GM12872 (cell line): ENCODE results near the gene ASB18.

Experiments used
- TF ChIP-seq, protein P1 (sequence below): IDR thresholded peaks from 3 replicates; pipeline ENCODE4 v1.5.1; 2011; ENCODE audit warnings: low read depth, mild to moderate bottlenecking, low read length, moderate library complexity; ENCODE audit not compliant: insufficient read depth

The ASB18 gene

DNA sequence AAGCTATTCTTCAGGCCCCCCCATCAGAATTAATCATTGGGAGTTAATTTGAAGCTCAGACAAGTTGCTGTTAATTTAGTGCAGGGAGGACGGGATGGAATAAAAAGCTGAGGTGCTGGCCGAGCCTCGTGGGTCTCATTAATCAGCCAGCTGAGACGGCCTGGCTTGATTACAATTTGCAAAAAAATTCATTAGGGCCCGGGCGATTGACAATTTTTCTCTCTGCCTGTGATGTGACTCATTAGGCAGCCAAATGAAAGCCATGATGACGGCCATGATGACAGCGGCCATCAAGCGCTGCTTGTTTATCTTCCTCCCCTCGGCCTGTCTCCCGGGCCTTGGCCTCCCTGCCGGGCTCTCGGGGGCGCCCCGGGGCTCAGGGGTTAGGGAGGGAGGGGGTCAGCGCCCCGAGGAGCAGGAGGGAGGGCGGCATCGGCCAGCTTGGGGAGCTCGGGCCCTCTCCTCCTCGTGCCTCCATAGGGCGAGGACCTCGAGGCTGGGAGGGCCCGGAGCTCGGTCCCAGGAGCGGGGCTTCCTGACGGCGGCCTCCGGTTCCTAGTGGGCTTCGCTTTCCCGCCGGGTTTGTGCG lies 101.2 kb downstream of the ASB18 start:
- TF ChIP-seq, protein P1, sequence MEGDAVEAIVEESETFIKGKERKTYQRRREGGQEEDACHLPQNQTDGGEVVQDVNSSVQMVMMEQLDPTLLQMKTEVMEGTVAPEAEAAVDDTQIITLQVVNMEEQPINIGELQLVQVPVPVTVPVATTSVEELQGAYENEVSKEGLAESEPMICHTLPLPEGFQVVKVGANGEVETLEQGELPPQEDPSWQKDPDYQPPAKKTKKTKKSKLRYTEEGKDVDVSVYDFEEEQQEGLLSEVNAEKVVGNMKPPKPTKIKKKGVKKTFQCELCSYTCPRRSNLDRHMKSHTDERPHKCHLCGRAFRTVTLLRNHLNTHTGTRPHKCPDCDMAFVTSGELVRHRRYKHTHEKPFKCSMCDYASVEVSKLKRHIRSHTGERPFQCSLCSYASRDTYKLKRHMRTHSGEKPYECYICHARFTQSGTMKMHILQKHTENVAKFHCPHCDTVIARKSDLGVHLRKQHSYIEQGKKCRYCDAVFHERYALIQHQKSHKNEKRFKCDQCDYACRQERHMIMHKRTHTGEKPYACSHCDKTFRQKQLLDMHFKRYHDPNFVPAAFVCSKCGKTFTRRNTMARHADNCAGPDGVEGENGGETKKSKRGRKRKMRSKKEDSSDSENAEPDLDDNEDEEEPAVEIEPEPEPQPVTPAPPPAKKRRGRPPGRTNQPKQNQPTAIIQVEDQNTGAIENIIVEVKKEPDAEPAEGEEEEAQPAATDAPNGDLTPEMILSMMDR, result no peak

DNA sequence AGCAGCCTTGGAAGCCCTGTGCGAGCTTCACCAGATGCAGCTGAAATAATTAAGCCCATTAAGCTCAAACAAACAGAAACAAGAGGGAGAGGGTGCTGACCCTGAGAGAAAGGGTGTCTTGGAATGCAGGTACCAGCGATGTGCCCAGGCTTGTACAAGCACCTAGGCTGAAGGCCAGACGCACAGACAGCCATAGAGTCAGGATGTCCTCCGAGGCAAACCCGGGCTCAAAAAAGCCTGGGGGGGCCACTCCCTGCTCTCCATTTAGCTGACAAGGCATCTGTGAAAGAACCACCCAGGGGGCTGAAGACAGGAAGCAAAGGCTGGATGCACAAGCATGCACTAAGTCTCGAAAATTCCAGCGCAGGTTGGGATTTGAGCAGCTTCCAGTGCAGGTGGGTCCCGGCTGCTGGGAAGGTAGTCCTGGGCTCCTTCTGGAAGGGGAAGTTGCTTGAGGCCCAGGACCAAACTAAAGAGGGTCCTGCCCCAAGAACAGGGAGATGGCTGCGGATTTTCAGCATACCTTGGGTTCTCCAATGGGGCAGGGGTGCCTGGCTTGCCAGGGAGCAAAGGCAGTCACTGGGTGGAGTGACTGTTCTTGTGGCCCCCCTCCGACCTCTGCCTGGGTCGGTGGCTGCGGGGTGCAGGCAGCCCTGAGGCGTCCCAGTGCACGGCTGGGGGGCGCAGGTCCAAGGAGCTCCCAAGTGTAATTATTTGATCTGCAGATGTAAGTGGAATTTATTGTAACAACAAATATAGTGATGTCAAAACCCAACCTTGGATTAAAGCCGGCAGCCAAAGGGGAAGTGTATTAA lies 102.0 kb downstream of the ASB18 start:
- TF ChIP-seq, protein P1, result no peak

DNA sequence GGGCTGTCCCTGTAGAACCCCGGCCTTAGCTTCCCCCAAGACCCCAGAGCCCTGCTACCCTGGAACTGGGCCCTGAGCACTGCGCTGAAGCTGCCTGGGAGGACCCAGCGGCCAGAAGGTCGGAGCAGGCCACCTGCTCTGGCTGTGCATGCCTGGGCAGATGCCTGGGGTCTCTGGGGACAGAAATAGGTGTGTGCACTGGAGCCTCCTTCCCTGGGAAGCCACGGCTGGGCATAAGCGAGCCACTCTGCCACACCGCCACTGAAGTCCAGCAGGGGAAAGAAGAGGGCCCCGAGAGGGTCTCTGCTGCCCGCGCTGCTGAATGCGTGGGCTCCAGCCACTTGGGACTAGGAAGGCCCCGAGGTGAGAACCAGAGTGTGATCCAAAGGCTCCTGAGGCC lies 102.7 kb downstream of the ASB18 start:
- TF ChIP-seq, protein P1, result no peak

DNA sequence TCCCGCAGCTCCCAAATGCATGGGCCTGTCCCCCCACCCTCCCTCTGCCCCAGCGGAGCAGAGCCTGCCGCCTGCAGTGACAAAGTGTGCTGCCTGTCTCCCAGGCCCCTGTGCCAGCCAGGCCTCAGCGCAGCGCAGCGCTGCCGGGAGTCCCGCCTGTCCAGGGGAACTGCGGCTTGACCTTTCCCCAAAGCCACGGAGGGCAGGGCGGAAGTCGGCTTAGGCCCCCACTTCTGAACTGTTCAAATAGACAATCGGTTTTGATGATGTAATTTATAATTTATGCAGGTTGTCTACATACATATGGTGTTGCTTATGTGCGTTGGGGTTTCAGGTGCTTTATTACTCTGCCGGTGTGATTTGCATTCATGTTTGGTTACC lies 103.1 kb downstream of the ASB18 start:
- TF ChIP-seq, protein P1, result no peak

DNA sequence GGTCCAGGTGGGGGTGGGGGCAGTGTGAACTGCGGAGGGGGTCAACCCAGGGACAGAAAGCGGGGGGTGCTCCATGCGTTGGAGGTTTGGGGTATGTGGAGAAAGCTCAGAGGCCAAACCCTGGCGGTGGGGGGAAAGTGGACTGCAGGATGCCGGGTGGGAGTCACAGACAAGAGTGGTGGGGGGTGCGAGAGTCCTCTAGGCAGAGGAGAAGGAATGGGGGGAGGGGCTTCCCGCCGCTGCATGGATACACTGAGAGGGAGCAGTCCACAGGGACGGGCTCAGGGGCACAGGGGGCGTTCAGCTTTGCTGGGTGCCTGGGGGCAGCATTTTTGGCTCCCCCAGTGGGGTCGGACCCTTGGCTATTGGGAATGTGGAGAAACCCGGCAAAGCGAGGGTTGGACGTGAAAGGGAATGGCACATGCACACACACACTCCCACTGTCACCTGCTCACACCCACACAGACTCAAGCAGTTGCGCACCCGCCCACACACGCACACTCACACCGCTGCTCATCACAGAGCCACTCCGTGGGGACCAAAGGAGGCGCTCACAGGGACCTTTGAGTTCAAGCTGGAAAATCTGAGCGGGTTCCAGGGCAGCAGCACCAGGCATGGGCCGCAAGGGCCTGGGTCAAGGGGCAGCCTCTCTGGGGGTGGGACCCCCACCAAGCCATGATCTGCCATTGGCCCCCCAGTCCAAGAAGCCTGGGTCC lies 103.7 kb downstream of the ASB18 start:
- TF ChIP-seq, protein P1, result no peak

DNA sequence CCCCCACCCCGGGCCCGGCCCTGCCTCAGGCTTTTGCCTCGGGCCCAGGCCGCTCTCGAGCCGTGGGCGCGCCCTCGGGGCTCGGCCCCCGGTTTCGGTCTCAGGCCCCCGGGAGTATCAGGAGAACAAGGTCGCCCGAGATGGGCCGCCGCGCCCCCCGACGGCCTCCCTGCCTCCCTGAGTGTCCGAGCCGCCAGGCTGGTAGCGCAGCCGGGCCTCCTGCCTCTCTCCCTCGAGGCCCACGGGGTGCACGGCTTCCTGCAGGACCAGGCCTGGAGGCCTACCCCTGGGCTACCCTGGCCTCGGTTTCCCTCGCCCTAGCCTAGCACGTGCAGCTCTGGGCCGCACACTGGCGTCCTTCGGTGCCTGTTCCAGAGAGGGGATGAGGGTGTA lies 104.4 kb downstream of the ASB18 start:
- TF ChIP-seq, protein P1, result no peak

DNA sequence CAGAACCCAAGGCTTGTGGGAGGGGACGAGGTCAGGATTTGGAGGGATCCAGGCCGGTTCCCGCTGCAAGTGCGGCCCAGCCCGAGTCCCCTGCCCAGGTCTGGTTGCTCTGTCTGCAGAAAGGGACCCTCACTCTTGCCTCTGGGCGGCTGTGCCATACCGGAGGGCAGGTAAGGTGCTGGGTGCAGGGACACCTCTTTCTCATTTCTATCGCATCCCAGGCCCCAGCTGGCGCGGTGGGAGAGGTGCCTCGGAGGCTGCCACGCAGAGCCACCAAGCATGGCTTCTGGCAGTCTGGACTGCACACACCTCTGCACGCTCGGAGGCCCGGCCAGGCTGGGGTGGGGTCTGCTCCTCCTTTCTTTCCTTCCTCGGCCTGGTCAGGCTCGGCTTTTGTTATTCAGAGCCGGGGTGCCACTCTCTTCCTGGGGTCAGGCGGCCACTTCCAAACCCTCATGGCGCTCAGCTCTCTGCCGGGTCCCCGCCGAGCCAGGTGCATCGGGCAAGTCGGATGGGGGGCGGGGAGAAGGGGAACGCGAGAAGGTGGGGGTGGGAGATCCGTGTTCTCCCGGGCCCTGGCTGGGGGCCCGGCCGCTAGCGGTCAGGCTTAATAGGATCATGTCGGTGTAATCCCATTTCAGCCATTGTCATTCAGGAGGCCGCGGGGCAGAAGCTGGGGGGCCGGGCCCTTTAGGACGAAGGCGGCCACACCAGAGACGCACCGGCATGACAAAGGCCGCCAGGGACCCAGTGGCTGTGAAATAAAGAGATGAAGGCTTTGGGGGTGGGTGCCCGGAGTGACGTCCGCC lies 105.0 kb downstream of the ASB18 start:
- TF ChIP-seq, protein P1, result no peak
